Right ventricle myocardium inferior (tissue), 1 donor: ENCODE measurements around the gene FMO2. TPM values are rescaled to one million over a fixed set of nuclear protein-coding genes. Genes with fewer than 3 reads are reported as not detected.

Experiments
- ATAC-seq: fragments of 200-7000 bp; cut with Tn5 transposase; one replicate; pipeline ENCODE4 v1.9.1; 2020; ENCODE audit warnings: mild to moderate bottlenecking, moderate library complexity
- DNase-seq: peaks from one replicate; pipeline ENCODE4 v3.0.0; 2021; ENCODE audit errors: missing footprints
- intact Hi-C: fragments of 100-400 bp; cut with DNase I; formaldehyde crosslinking; loops from one replicate; pipeline ENCODE4 v1.11.0; 2022
- total RNA-seq: library from RNA; stranded (reverse); fragmentation: NEBNext Ultra II Directional; extraction: Animal tissue kit (Norgen Biotek cat#: 25700); gene quantifications from one replicate; pipeline ENCODE4 v1.2.1, GENCODE V29; 2021
- donor health status: DM: no; HTN: yes; CAD: no; lungs with severe emphysema.

The FMO2 gene
- total RNA-seq, 1 donor from 2014 or later: 59.4 TPM

GRCh38 chr1:171167785-171168184 is 17.3 kb upstream of the FMO2 start:
- DNase-seq: no peak
- ATAC-seq: no peak
- intact Hi-C loops: no loop called here

DNA sequence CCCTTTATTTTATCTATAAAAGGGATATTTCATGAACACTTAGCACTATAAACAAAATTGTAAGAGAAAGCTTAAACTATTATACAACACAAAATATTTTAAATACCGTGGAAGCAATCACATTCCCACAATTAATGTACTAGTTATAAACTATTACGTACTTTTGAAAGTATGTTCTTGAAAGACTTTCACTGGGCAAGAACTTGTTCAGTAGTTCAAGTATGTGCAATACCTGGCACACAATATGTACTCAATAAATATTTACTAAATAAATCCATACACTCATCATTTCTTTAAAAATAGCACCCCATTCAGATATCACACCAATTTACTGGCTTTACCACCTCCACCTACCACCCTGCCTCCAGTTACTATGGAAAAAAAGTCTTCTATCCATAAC is 12.6 kb upstream of the FMO2 start:
- DNase-seq (no peak), ATAC-seq (no peak)
- intact Hi-C loops: no loop called here

- intact Hi-C loops: no loop called here
- ATAC-seq (no peak), DNase-seq (no peak)
These were observed 12.0 kb upstream of the FMO2 start for GRCh38 chr1:171173069-171173468.

DNA sequence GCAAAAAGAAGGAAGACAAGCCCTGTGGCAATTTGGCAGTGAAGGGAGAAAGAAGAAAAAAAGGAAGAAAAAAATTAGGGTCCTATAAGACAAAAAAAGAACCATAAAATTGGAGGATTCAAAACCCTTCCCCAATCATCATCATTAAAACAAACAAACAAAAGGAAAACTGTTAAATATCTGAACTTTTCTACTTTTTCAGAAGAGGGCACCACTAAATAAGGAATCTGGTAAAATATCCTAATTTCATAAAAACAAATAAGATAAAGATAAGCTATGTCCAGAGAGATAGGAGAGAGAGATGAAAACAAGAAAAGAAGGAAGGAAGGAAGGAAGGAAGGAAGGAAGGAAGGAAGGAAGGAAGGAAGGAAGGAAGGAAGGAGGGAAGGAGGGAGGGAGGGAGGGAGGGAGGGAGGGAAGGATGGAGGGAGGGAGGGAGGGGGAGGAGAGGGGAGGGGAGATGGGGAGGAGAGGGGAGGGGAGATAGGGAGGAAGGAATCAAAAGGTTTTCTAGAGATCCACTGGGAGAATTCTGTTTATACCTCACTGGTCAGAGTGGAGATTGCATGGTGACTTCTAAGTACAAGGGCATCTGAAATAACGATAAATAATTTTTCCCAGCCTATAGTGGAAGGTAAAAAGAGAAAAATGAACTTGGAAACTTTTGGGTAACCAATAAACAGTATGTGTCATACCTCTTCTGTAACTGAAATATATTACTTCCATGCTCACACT is 10.4 kb upstream of the FMO2 start:
- no peak for ATAC-seq
- no peak for DNase-seq

DNA sequence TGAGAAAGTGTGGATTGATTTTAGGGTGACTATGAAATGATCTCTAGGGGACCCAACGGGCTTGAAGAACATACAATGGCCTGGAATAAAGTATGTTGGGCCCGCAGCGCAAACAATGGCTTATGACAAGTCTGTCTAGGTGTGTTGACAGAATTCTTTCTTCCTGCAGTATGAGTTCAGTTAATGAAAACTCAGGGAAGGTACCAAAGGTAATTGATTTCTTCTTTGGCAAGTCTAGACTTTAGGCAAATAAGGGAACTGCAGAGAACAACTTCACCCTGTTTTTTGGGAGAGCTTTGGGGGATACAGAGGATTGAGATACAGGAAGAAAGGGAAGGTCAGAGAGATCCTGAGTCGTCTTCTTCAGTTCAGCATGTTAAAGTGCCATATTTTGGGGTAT is 7.8 kb upstream of the FMO2 start:
- intact Hi-C loops: no loop called here
- DNase-seq (no peak), ATAC-seq (no peak)

More for the DNA sequence above, 10.4 kb upstream of the FMO2 start:
- intact Hi-C loops: no loop called here

DNA sequence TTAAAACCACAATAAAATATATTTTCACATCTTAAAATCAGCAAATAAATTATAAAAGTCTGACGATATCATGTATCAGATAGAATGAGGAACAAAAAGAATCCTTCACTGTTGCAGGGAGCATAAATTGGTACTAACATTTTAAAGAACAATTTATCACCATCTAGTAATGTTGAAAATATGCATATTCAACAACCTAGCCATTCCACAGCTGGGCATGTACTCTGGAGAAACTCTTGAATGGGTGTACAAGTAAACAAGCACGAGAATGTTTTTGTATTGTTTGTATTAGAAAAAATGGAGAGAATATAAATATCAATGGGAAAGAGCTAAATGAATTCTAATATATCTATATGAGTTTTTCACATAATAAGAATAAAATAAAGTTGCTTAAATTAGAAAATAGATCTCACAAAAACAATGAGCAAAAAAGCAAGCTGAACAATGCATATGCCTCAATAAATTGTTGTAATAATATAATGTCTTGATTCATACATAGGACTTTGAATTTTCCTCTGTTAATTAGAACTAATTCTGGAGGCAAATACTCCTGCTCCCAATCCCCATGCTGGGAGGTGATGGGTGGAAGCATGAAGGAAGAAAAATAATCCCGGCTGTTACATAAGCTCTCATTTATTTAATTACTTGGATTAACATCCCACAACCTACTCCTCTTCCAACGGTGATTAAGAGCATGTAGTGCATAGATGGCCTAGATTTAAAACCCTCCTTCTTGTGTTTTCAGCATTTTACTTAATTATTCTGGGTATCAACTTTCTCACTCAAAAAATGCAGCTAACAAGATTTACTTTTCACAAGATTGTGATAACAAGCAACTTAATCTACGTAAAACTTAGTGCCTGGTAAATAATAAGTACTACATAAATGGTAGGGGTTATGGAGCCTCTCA is 5.5 kb upstream of the FMO2 start:
- no peak for ATAC-seq
- DNase-seq: no peak
- intact Hi-C loops: no loop called here

- ATAC-seq (no peak), DNase-seq (no peak)
- intact Hi-C loops: no loop called here
These were observed 4.4 kb upstream of the FMO2 start for GRCh38 chr1:171180670-171181069.

DNA sequence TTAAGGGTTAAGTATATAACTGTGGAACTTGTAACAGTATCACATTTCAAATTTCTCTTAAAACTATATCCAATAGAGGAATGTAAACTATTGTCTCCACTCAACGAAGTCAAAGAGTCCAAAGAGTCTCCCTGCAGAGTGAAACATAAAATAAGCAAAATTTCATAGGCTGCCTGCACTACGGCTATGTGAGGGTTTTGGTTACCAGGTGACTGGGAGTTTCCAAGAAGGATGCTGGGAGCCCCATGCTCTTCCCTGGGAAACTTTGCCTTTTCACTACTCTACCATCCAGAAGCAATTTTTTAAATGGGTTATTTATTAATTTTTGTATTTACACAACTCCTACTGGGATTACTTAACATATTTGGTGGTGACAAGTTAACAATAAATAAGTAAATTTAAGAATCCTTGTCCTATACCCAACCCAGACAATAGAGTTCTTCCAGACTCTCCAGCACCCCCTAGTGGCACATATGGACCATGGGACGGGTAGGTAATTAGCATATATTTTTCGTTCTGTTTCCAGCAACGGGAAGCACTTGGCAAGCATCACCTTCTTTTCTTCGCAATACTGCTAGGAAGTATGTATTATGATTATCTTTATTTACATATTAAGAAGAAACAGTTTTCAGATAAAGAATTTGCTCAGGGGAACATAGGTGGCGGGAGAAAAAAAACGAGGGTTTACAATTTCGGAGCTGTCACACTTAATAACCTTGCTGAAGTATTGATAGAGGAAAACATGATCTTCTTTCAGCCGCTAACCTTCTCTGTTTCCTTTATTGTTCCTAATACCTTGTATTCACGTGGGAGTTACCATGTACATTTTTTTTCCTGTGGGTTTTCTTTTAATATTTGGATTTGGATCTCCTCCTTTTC is 3.5 kb downstream of the FMO2 start:
- intact Hi-C loops: loop anchor here (1.0 to 5.0 kb wide), 4 partner anchors 39 to 108 kb away; no protein-coding TSS in a partner anchor
- peak; percentile 64 for ATAC-seq
- no peak for DNase-seq

GRCh38 chr1:171191992-171192391 is 6.9 kb downstream of the FMO2 start:
- ATAC-seq (no peak), DNase-seq (no peak)
- intact Hi-C loops: no loop called here

DNA sequence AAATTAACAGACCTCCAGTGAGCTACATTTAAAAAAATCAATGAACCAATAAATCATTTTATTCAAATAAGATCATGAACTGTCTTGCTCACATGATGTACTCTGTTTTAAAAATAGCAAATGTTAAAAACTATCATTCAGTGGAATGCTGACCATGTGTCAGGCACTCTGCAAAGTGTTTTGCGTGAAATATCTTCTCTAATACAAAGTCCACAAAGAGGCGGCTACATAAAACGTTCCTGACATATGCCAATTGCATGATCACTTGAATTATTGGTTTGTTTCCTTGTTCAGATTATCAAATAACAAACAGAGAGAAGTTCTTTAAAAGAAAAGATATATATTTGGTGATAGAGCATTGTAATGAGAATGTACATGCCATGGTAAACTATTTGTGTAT is 10.7 kb downstream of the FMO2 start:
- ATAC-seq: no peak
- no peak for DNase-seq
- intact Hi-C loops: no loop called here

DNA sequence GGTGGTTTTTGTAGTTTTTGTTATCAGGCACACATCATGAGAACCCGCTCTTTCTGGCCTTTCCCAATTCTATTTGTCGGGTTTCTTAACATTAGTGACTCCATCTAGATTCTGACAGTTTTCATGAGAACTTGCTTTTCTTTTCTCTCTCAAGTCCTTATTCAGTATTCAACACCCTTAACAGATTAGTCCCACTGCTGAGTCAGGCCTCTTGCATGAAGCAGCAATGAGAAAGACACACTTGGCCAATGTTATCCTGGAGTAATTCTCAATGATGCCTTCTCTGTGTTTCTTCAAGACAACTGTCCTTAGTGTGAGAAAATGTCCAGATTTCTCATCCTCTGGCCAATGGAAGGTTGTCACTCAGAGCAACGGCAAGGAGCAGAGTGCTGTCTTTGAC is 11.3 kb downstream of the FMO2 start:
- no peak for ATAC-seq
- intact Hi-C loops: no loop called here
- DNase-seq: no peak

GRCh38 chr1:171198081-171198480 is 13.0 kb downstream of the FMO2 start:
- ATAC-seq: no peak
- intact Hi-C loops: no loop called here
- DNase-seq: no peak

DNA sequence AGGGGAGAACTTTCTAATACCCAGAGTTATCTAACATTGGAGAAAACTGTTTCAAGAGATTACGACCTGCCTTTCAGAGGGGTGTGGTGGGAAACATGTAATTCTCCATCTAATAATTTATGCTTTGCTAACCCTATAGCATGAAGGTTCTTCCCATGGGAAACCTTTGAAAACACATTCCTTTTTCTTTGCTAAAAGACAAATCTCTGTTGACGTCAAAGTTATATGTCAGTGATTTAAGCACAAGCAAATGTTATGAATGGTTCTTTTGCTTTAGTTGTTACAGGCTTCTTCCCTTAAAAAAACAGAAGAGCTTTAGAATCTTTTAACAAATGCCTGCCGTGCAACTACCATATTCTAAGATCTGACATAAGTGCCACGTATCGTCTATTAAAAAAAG is 19.2 kb downstream of the FMO2 start:
- no peak for DNase-seq
- no peak for ATAC-seq
- intact Hi-C loops: no loop called here

DNA sequence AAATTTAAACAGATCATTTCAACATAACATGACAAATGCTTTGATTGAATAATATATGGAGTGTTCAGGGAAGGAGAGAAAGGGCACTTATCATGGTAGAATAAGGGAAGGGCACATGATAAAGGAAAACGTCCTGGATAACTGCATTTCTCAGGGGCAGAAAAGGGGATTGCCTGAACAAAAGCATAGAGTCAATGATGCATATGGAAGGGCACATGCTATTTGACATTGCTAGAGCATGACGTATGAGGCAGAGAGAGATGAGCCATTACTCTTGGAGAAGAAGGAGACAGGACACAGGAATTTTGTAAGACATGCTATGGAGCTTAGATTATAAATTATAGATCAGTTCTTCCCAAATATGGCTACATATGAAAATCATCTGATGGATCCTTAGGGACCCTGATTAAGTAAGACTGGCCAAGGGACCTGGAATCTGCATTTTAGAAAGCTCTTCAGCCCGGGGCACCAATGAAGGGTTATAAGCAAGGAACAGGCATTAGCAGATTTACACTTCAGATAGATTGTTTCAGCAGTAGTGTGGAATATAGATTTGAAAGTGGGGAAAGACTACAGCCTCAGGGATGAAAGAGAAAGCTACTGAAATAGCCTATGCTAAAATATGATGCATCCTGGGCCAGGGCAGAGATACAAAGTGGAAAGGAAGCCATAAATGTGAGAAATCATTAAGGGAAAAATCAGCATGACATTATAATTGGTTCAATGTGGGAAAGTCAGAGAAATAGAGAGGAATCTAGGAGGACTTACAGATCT is 21.3 kb downstream of the FMO2 start:
- ATAC-seq: no peak
- intact Hi-C loops: no loop called here
- no peak for DNase-seq

- intact Hi-C loops: no loop called here
- peak; percentile 55 for ATAC-seq
- no peak for DNase-seq
These were observed 21.9 kb downstream of the FMO2 start for GRCh38 chr1:171206978-171207355.

DNA sequence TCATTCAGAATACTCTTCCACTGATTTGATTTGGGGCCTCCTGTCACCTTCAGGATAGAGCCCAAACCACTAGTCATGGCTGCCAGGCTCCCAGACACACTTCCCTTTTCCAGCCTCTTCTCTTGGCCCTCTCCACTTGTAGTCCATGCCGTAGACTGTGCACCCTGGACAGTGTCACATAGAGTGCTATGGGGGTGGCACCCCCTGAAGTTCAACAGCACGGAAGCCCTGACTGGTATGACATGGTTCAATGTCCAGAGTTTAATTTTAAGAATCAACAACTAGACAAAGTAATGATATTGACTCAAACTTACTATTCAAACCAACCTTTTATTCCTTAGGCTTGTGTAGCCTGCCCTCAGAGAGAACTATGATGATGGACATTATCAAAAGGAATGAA is 22.3 kb downstream of the FMO2 start:
- intact Hi-C loops: no loop called here
- ATAC-seq (peak; percentile 26), DNase-seq (no peak)

DNA sequence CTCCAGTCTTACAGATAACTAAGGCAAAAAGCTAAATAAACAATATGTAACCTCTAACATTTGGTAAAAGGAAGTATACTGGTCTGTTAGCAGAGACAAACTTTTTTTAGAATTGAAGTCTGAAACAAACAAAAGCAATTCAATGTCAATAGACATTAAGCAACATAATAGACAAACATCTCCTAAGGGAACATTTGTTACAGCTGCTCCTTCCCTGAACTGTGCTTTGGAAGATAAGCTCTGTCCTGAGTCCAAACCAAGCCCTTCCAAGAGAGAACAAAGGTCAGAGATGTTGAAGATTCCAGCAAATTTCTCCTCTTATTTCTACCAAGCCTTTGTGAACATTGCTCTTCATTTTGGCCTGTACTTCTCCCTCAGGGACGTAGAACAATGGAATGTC is 25.3 kb downstream of the FMO2 start:
- peak; percentile 79 for ATAC-seq
- DNase-seq: no peak
- intact Hi-C loops: loop anchor here (5.0 kb wide), 1 partner anchor 68 kb away; no protein-coding TSS in a partner anchor

DNA sequence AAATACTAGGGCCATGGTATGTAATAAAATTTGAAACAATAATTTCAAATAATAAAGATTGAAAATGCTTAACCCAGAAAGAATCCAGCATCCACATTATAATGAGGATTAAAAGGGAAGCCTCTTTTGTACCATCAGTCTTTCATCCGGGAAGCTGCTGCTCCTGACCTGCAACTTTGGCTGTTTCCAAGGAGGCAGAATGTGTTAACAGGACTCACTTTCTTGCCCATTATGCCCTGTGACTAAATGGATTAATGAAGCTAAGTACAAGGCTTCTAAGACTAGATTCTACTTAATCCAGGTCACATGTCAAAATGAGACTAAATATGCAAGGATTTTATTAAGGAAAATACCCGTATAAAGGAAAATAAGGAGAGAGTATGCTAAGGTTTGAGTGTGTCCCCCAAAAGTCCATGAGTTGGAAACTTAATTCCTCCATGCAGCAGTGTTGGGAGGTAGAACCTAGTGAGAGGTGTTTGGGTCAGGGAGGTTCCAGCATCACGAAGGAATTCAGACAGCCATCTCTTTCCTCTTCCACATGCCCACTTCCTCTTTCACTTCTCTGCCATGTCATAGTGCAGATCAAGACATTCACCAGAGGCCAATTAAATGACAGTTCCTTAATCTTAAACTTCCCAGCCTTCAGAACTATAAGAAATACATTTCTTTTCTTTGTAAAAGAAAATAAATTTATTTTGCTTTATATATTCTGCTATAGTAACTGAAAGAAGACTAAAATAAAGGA is 27.7 kb downstream of the FMO2 start:
- ATAC-seq: peak; percentile 18
- no peak for DNase-seq
- intact Hi-C loops: loop anchor here (5.0 kb wide), 1 partner anchor 70 kb away; no protein-coding TSS in a partner anchor
